ENCODE results near the gene ZDHHC11B. TPM values are rescaled to one million over a fixed set of nuclear protein-coding genes. Genes with fewer than 3 reads are reported as not detected.

ZDHHC11B gene
- total RNA-seq, 2 experiments from 2014 or later = 0.35 to 0.87 TPM

Other genes with a start within 250 kb of the ZDHHC11B start
- gene CEP72, start 172.4 kb downstream of the ZDHHC11B start, total RNA-seq = 10 to 100 TPM; 28.2 to 31.6 TPM
- under 1 TPM; 0.02 to 0.05 TPM for gene TPPP, start 91.4 kb downstream of the ZDHHC11B start, total RNA-seq
- gene ZDHHC11, start 66.3 kb upstream of the ZDHHC11B start, total RNA-seq = 1 to 10 TPM; 9.4 to 10.0 TPM
- 10 to 100 TPM; 52.7 to 59.1 TPM for gene BRD9, start 108.1 kb upstream of the ZDHHC11B start, total RNA-seq
- gene TRIP13, start 108.2 kb upstream of the ZDHHC11B start, total RNA-seq = 10 to 100 TPM; 33.4 to 38.6 TPM
- gene NKD2, start 224.1 kb upstream of the ZDHHC11B start, total RNA-seq = 1 to 10 TPM; 1.4 to 1.8 TPM

Data from activated CD4-positive, alpha-beta T cell treated with anti-CD3 and anti-CD28 coated beads, Interleukin-2, amount 10 ng/mL, durations not matched to agents 7 days and 5 days (primary cell).